CD14-positive monocyte (primary cell): ENCODE measurements around the gene ASS1. TPM values are rescaled to one million over a fixed set of nuclear protein-coding genes. Genes with fewer than 3 reads are reported as not detected.

Source experiments
- DNase-seq, 3 donors: peaks; one replicate each; pipeline ENCODE4 v3.0.0-alpha.2; 2011 to 2022
- H2AFZ ChIP-seq: 2 replicates; pipeline ENCODE4 v1.6.0; 2012; ENCODE audit warnings: mild to moderate bottlenecking, low read depth, low read length, inconsistent platforms; ENCODE audit not compliant: insufficient read depth, poor library complexity, severe bottlenecking
- H3K27ac ChIP-seq, 2 donors: 1 replicate in 1 of 2; 2 replicates in 1 of 2; pipeline ENCODE4 v1.5.1; 2012 to 2013; ENCODE audit warnings: low read length in 2 of 2, control low read depth in 1 of 2, inconsistent platforms in 1 of 2, low read depth in 1 of 2, mild to moderate bottlenecking in 1 of 2
- H3K27me3 ChIP-seq, 2 donors: one replicate each; pipeline versions ENCODE4 v1.6.0 to v1.6.1; 2011 to 2013; ENCODE audit warnings: low read length in 2 of 2; ENCODE audit not compliant: control insufficient read depth in 2 of 2, insufficient read depth in 2 of 2
- H3K36me3 ChIP-seq, 2 donors: replicated peaks in 1 of 2; 1 replicate in 1 of 2; 2 replicates in 1 of 2; pipeline versions ENCODE4 v1.5.1 to v1.6.1; 2012 to 2013; ENCODE audit warnings: low read length in 2 of 2, control low read depth in 1 of 2, inconsistent platforms in 1 of 2, mild to moderate bottlenecking in 1 of 2; ENCODE audit not compliant: insufficient read depth in 2 of 2, control insufficient read depth in 1 of 2
- H3K4me1 ChIP-seq, 2 donors: 1 replicate in 1 of 2; 2 replicates in 1 of 2; pipeline versions ENCODE4 v1.5.1 to v1.6.1; 2012 to 2013; ENCODE audit warnings: low read length in 2 of 2, control low read depth in 1 of 2, inconsistent platforms in 1 of 2, mild to moderate bottlenecking in 1 of 2, moderate library complexity in 1 of 2; ENCODE audit not compliant: insufficient read depth in 2 of 2, control insufficient read depth in 1 of 2
- H3K4me2 ChIP-seq: replicated peaks from 2 replicates; pipeline ENCODE3; 2012; ENCODE audit warnings: low read length, moderate library complexity, mild to moderate bottlenecking; ENCODE audit not compliant: poor library complexity, severe bottlenecking; ENCODE audit errors: extremely low read depth
- H3K4me3 ChIP-seq, 3 experiments: fragments of 200-600 bp in 1 of 3; sonication (generic) in 1 of 3; replicated peaks in 1 of 3; 1 replicate in 2 of 3; 2 replicates in 1 of 3; pipeline ENCODE4 v1.5.1; 2011 to 2013; ENCODE audit warnings: low read length in 3 of 3, mild to moderate bottlenecking in 3 of 3, control low read depth in 2 of 3, low read depth in 2 of 3, inconsistent platforms in 1 of 3, moderate library complexity in 1 of 3
- H3K79me2 ChIP-seq: 2 replicates; pipeline ENCODE4 v1.6.0; 2012; ENCODE audit warnings: mild to moderate bottlenecking, control low read depth, inconsistent platforms, low read length, moderate library complexity; ENCODE audit not compliant: insufficient read depth
- H3K9ac ChIP-seq: 2 replicates; pipeline ENCODE4 v1.6.0; 2017; ENCODE audit warnings: low read length, mild to moderate bottlenecking; ENCODE audit not compliant: insufficient read depth, poor library complexity, severe bottlenecking
- H3K9me3 ChIP-seq, 2 donors: replicated peaks in 1 of 2; 1 replicate in 1 of 2; 2 replicates in 1 of 2; pipeline versions ENCODE4 v1.5.1 to v1.6.1; 2012 to 2013; ENCODE audit warnings: low read length in 2 of 2, control low read depth in 1 of 2; ENCODE audit not compliant: control insufficient read depth in 1 of 2, insufficient read depth in 1 of 2
- H4K20me1 ChIP-seq: 2 replicates; pipeline ENCODE4 v1.6.0; 2012; ENCODE audit warnings: mild to moderate bottlenecking, low read length, control low read depth, moderate library complexity; ENCODE audit not compliant: insufficient read depth
- H3K27ac Mint-ChIP-seq, 7 donors: one replicate each; pipeline ENCODE4 v1.8.0; 2020; ENCODE audit warnings: mild to moderate bottlenecking in 7 of 7, mixed read lengths in 7 of 7, moderate library complexity in 6 of 7, inconsistent platforms in 2 of 7
- H3K27me3 Mint-ChIP-seq, 3 donors: one replicate each; pipeline ENCODE4 v1.8.0; 2021 to 2022; ENCODE audit warnings: low read depth in 3 of 3, mild to moderate bottlenecking in 3 of 3, mixed read lengths in 3 of 3, moderate library complexity in 3 of 3, inconsistent platforms in 1 of 3
- H3K36me3 Mint-ChIP-seq, 2 donors: one replicate each; pipeline ENCODE4 v1.8.0; 2020; ENCODE audit warnings: mixed read lengths in 2 of 2, inconsistent platforms in 1 of 2, mild to moderate bottlenecking in 1 of 2
- H3K4me1 Mint-ChIP-seq: one replicate; pipeline ENCODE4 v1.8.0; 2020; ENCODE audit warnings: mild to moderate bottlenecking, mixed read lengths
- H3K4me3 Mint-ChIP-seq, 2 donors: one replicate each; pipeline ENCODE4 v1.8.0; 2020; ENCODE audit warnings: mild to moderate bottlenecking in 2 of 2, mixed read lengths in 2 of 2, moderate library complexity in 1 of 2
- H3K9me3 Mint-ChIP-seq, 7 donors: one replicate each; pipeline ENCODE4 v1.8.0; 2020 to 2022; ENCODE audit warnings: mixed read lengths in 7 of 7, mild to moderate bottlenecking in 6 of 7, moderate library complexity in 6 of 7, inconsistent platforms in 2 of 7
- CTCF ChIP-seq: fragments of 200-600 bp; IDR thresholded peaks from one replicate; pipeline ENCODE4 v1.8.0; 2022; ENCODE audit warnings: antibody characterized with exemption, mild to moderate bottlenecking
- WGBS: methylation state at CpG from one replicate; pipeline ENCODE4 v1.1.5; 2013; ENCODE audit warnings: missing lambda C conversion rate; ENCODE audit not compliant: insufficient coverage; 5-methylcytosine and 5-hydroxymethylcytosine counted together
- intact Hi-C, 2 donors: fragments of 100-400 bp; cut with micrococcal nuclease; formaldehyde crosslinking; loops; one replicate each; pipeline versions ENCODE4 v1.15.0 to v1.15.1; 2023
- polyA plus RNA-seq, 3 donors: library from polyadenylated mRNA; depleted of rRNA in 1 of 3; unstranded in 2 of 3; stranded (reverse) in 1 of 3; fragments of 300-500 nt in 2 of 3; fragments of >200 nt in 1 of 3; fragmentation: Illumina TruSeq in 2 of 3; gene quantifications; 1 replicate in 2 of 3; 2 replicates in 1 of 3; pipeline ENCODE4 v1.2.3, GENCODE V29; 2012 to 2021

ASS1 gene
- polyA plus RNA-seq, 3 donors, result not detected

- Histone ChIP-seq H3K4me3 (no peak overlapping the region), H3K36me3 (no peaks in the 10 kb centered on the region), H3K9me3 (no peaks in the 10 kb centered on the region), H3K79me2 (no peaks in the 10 kb centered on the region), H3K9ac (no peak overlapping the region), H3K27ac (no peak overlapping the region), H3K4me2 (no peak overlapping the region), H3K4me1 (no peaks in the 10 kb centered on the region), H4K20me1 (no peaks in the 10 kb centered on the region), H2AFZ (no peak overlapping the region), H3K27me3 (no peaks in the 10 kb centered on the region)
- no peaks in the 10 kb centered on the region for H3K4me1 Mint-ChIP-seq
- H3K27me3 Mint-ChIP-seq, result peaks cover 2 to 7% (median 3%) of the 10 kb centered on the region in 3 donors
- intact Hi-C loops, result no loop called here
- no peaks in the 10 kb centered on the region for H3K36me3 Mint-ChIP-seq
- 97% methylated on average over 21 of the region's 22 CpGs for WGBS
- no peaks in the 10 kb centered on the region for H3K9me3 Mint-ChIP-seq
- DNase-seq, result no peak
- no peak overlapping the region for H3K27ac Mint-ChIP-seq
- H3K4me3 Mint-ChIP-seq, result no peak overlapping the region
- no peak for TF ChIP-seq CTCF
These were observed 39.0 kb upstream of the ASS1 start for GRCh38 chr9:130405657-130406257.

- no peaks in the 10 kb centered on the region for H3K36me3 ChIP-seq
- TF ChIP-seq CTCF, result no peak
- no peak overlapping the region for H3K9ac ChIP-seq
- Mint-ChIP-seq H3K4me3 (no peak overlapping the region), H3K9me3 (no peaks in the 10 kb centered on the region), H3K4me1 (no peaks in the 10 kb centered on the region), H3K27me3 (peaks cover 2 to 5% (median 3%) of the 10 kb centered on the region in 3 donors), H3K27ac (no peak overlapping the region), H3K36me3 (no peaks in the 10 kb centered on the region)
- H3K9me3 ChIP-seq, result no peaks in the 10 kb centered on the region
- no peak overlapping the region for H2AFZ ChIP-seq
- H3K4me1 ChIP-seq, result no peaks in the 10 kb centered on the region
- H4K20me1 ChIP-seq, result no peaks in the 10 kb centered on the region
- no peak overlapping the region for H3K27ac ChIP-seq
- no peak for DNase-seq
- no peaks in the 10 kb centered on the region for H3K79me2 ChIP-seq
- intact Hi-C loops, result no loop called here
- H3K4me3 ChIP-seq, result no peak overlapping the region
- no peaks in the 10 kb centered on the region for H3K27me3 ChIP-seq
- H3K4me2 ChIP-seq, result no peak overlapping the region
- WGBS, result 88% methylated on average over 7 of the region's 10 CpGs
These were observed 38.4 kb upstream of the ASS1 start for GRCh38 chr9:130406278-130406895.
